NT2/D1 (cell line): ENCODE data around the gene ROBO1.

Experiments used
- DNase-seq: peaks from one replicate; pipeline ENCODE4 v3.0.0-alpha.2; 2011; ENCODE audit warnings: low read depth, low spot score
- H3K27me3 ChIP-seq: 2 replicates; pipeline ENCODE4 v1.6.0; 2011; ENCODE audit warnings: mild to moderate bottlenecking; ENCODE audit not compliant: insufficient read length, insufficient read depth
- H3K36me3 ChIP-seq: 2 replicates; pipeline ENCODE4 v1.6.1; 2011; ENCODE audit warnings: mild to moderate bottlenecking, low read length, mixed read lengths; ENCODE audit not compliant: insufficient read depth, insufficient read length
- H3K4me1 ChIP-seq: 2 replicates; pipeline ENCODE4 v1.5.1; 2011; ENCODE audit not compliant: insufficient read depth, insufficient read length
- H3K4me3 ChIP-seq: 2 replicates; pipeline ENCODE4 v1.5.1; 2011; ENCODE audit warnings: low read depth; ENCODE audit not compliant: insufficient read length
- H3K9ac ChIP-seq: 2 replicates; pipeline ENCODE4 v1.6.0; 2011; ENCODE audit warnings: low read depth; ENCODE audit not compliant: insufficient read length
- H3K9me3 ChIP-seq: 2 replicates; pipeline ENCODE4 v1.5.1; 2011; ENCODE audit warnings: mild to moderate bottlenecking, low read length; ENCODE audit not compliant: insufficient read depth
- SUZ12 ChIP-seq: IDR thresholded peaks from 2 replicates; pipeline ENCODE4 v1.6.1; 2011; ENCODE audit not compliant: insufficient read length, insufficient read depth; ENCODE audit errors: extremely low read depth
- YY1 ChIP-seq: IDR thresholded peaks from 2 replicates; pipeline ENCODE4 v1.6.1; 2011; ENCODE audit not compliant: insufficient read length, insufficient read depth
- ZNF274 ChIP-seq: IDR thresholded peaks from 2 replicates; pipeline ENCODE4 v1.6.1; 2011; ENCODE audit warnings: mild to moderate bottlenecking, low read depth, low read length

Gene ROBO1

DNA sequence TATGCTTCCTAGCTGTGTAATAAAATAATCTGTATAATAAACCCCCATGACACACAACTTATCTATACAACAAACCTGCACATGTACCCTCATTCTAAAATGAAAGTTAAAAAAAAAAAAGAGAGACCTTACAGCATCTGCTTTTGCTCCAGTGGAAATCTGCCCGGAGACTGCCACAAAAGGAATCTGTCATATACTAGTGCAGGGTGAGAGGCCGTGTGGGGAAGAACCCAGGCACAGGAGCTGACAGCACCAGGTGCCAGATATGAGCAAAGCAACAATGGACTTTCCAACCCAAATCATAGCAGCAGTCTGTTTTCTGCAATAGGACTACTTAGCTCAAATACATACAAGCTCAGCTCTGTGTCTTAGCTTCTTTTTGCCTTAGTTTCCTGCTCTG is 346.5 kb downstream of the ROBO1 start:
- H3K9me3 ChIP-seq: no peaks in the 10 kb centered on the region
- H3K4me3 ChIP-seq: no peak overlapping the region
- H3K27me3 ChIP-seq: no peaks in the 10 kb centered on the region
- H3K4me1 ChIP-seq: no peaks in the 10 kb centered on the region
- DNase-seq: no peak
- no peak overlapping the region for H3K9ac ChIP-seq
- TF ChIP-seq ZNF274 (no peak), YY1 (no peak), SUZ12 (no peak)
- H3K36me3 ChIP-seq: no peaks in the 10 kb centered on the region

DNA sequence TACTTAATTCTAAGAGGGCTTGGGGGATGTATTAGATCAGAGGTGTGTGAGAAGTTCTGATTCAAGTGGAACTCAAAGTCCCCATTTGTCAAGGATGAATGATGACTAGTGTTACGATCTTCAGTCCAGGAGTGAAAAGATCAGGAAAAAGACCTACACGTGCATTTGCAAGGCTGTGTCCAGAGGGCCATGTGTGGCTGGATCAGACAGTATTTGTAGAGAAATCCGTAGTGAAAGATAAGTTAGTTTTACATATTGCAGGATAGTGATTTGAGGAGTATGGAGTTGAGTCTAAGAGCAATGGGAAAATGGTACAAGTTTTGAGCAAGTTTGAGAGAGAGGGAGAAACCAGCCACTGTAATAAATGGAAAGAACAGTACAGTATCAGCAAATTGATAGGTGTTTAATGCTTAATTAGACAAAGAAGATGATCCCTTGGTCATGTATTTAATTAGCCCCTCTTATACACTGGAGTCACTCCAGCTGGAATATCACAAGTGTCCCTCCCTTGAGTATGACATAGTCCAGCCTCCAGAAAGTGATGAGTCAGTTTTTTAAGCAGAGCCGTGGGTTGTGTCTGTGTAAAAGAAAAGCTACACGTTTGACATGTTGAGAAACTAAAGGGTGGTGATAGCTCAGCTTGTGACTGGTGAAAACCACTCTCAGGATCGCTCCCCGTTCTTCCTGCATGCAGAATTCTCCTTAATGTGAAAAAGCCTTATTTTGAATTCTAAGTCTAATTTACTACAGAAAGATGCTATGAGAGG is 348.8 kb downstream of the ROBO1 start:
- Histone ChIP-seq H3K9ac (no peak overlapping the region), H3K4me3 (no peak overlapping the region), H3K4me1 (no peaks in the 10 kb centered on the region), H3K27me3 (no peaks in the 10 kb centered on the region), H3K9me3 (no peaks in the 10 kb centered on the region), H3K36me3 (no peaks in the 10 kb centered on the region)
- no peak for DNase-seq
- TF ChIP-seq SUZ12 (no peak), YY1 (no peak), ZNF274 (no peak)

DNA sequence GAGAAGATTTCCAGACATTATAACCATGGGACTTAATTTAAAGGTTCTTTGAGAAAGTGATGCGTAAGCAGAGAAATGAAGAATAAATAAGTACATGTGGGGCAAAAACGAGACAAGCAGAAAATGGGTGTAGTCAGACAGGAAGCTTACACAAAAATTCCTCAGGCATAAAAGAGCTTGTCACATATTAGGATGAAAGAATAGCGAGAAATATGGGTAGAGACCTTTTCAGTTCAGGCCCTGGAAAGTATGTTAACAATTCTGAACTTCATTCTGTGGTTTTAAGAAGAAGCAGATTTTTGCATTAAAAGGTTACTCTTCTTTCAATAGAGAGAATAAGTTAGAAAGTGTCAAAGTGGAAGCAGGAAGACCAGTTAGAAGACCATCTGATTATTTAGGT is 352.4 kb downstream of the ROBO1 start:
- no peak for DNase-seq
- H3K9ac ChIP-seq: no peak overlapping the region
- no peak for TF ChIP-seq YY1
- TF ChIP-seq SUZ12: no peak
- TF ChIP-seq ZNF274: no peak
- no peaks in the 10 kb centered on the region for H3K36me3 ChIP-seq
- H3K4me3 ChIP-seq: no peak overlapping the region
- H3K4me1 ChIP-seq: no peaks in the 10 kb centered on the region
- H3K9me3 ChIP-seq: no peaks in the 10 kb centered on the region
- no peaks in the 10 kb centered on the region for H3K27me3 ChIP-seq

DNA sequence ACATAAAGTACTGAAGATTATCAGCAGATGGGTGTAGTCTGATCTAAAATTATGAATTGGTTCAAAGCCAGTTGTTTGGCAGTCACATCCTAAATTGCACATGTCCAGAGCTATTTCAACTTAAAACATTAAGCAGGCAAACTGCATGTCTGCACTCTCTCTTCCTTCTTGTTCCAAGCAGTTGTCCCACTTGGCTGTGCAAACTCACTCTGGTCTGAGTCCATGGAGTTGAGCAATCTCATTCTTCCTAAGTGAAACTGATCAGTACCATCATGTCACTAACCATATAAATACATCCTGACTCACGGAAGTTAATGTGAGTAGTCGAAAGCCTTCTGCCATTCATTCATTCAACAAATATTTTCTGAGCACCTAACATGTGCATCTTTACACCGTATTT is 353.0 kb downstream of the ROBO1 start:
- Histone ChIP-seq H3K9me3 (no peaks in the 10 kb centered on the region), H3K9ac (no peak overlapping the region), H3K4me3 (no peak overlapping the region), H3K36me3 (no peaks in the 10 kb centered on the region), H3K27me3 (no peaks in the 10 kb centered on the region), H3K4me1 (no peaks in the 10 kb centered on the region)
- TF ChIP-seq ZNF274: no peak
- no peak for TF ChIP-seq YY1
- TF ChIP-seq SUZ12: no peak
- no peak for DNase-seq

DNA sequence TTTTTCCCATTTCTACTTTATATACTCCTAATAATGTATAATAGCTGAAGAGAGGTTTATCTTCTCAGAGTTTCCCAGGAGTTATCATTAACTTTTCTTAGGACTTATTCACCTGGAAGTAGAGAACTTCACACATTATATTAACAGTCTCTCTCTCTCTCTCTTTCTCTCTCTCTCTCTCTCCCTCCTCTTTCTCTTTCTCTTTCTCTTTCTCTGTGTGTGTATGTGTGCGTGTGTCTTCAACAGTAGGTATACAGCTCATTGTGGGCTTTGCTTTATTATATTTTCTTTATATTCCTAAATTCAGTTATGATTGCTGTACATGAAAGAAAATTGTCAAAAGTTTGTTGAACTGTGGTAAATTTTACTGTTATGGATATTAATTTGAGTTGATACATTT is 353.8 kb downstream of the ROBO1 start:
- Histone ChIP-seq H3K9me3 (no peaks in the 10 kb centered on the region), H3K9ac (no peak overlapping the region), H3K4me3 (no peak overlapping the region), H3K27me3 (no peaks in the 10 kb centered on the region), H3K4me1 (no peaks in the 10 kb centered on the region), H3K36me3 (no peaks in the 10 kb centered on the region)
- TF ChIP-seq ZNF274 (no peak), YY1 (no peak), SUZ12 (no peak)
- no peak for DNase-seq

GRCh38 chr3:79412537-79412936 is 355.3 kb downstream of the ROBO1 start:
- Histone ChIP-seq H3K36me3 (no peaks in the 10 kb centered on the region), H3K4me3 (no peak overlapping the region), H3K9ac (no peak overlapping the region), H3K4me1 (no peaks in the 10 kb centered on the region), H3K27me3 (no peaks in the 10 kb centered on the region), H3K9me3 (no peaks in the 10 kb centered on the region)
- no peak for DNase-seq
- TF ChIP-seq ZNF274 (no peak), SUZ12 (no peak)

GRCh38 chr3:79410617-79411016 is 357.2 kb downstream of the ROBO1 start:
- Histone ChIP-seq H3K27me3 (no peaks in the 10 kb centered on the region), H3K9me3 (no peaks in the 10 kb centered on the region), H3K9ac (no peak overlapping the region), H3K4me1 (no peaks in the 10 kb centered on the region), H3K4me3 (no peak overlapping the region), H3K36me3 (no peaks in the 10 kb centered on the region)
- DNase-seq: no peak
- TF ChIP-seq YY1: no peak
- no peak for TF ChIP-seq ZNF274
- TF ChIP-seq SUZ12: no peak

GRCh38 chr3:79410136-79410535 is 357.7 kb downstream of the ROBO1 start:
- TF ChIP-seq YY1 (no peak), ZNF274 (no peak), SUZ12 (no peak)
- H3K4me1 ChIP-seq: no peaks in the 10 kb centered on the region
- no peak overlapping the region for H3K4me3 ChIP-seq
- H3K36me3 ChIP-seq: no peaks in the 10 kb centered on the region
- no peak for DNase-seq
- H3K27me3 ChIP-seq: no peaks in the 10 kb centered on the region
- H3K9ac ChIP-seq: no peak overlapping the region
- no peaks in the 10 kb centered on the region for H3K9me3 ChIP-seq
